HG03521 (cell line): ENCODE results near the gene SIX2.

Experiments
- ATAC-seq: cut with Tn5 transposase; IDR thresholded peaks from one replicate; pipeline ENCODE4 v1.9.1; 2021; ENCODE audit warnings: mild to moderate bottlenecking, moderate library complexity; ENCODE audit not compliant: unreplicated experiment

The SIX2 gene

DNA sequence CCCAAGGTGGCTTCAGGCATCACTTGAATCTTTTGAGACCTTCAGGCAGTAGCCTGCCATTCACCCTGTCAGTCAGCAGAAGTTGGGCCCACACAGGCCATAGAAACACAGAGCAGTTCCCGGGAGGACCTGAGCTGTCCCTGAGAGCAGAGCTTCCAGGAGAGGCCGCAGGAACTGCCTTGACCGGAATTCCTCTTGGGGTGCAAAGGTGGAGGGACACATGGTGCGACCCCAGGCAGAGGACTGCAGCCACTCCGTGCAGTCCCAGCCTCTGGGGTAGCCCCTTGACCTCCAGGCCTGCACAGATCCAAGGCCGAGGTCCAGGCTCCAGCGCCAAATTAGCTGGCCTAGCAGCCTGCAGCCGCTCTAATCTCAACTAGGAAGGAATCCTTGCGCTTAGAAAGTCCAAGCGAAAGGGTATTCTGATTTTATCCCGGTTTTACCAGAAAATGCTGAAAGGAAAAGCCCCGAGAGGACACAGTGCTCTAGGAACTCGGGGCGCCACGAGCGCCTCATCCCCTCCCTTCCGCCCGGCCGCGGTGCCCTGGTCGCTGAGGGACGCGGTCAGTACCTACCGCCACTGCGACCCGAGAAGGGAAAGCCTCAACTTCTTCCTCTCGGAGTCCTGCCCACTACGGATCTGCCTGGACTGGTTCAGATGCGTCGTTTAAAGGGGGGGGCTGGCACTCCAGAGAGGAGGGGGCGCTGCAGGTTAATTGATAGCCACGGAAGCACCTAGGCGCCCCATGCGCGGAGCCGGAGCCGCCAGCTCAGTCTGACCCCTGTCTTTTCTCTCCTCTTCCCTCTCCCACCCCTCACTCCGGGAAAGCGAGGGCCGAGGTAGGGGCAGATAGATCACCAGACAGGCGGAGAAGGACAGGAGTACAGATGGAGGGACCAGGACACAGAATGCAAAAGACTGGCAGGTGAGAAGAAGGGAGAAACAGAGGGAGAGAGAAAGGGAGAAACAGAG, 5.4 kb downstream of the SIX2 start:
- ATAC-seq: no peak

DNA sequence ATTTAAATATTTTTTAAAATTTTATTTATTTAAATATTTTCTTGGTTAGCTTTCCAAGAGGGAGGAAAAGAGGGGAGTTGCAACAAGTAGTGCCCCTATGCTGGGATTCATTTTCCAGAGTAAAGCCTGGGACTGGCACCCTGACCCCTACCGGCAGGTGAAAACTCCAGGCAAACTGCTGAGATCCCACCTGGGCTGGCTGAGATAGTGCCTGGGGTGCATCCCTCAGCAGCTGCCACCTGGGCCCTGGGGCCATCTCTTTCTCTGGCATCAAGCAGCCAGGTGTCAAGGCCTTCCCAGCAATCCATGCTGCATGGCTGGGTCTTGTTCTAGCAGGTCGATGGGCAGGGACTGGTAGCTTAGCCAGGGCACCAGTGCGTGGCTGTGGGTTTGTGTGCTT, 6.6 kb downstream of the SIX2 start:
- ATAC-seq: no peak

DNA sequence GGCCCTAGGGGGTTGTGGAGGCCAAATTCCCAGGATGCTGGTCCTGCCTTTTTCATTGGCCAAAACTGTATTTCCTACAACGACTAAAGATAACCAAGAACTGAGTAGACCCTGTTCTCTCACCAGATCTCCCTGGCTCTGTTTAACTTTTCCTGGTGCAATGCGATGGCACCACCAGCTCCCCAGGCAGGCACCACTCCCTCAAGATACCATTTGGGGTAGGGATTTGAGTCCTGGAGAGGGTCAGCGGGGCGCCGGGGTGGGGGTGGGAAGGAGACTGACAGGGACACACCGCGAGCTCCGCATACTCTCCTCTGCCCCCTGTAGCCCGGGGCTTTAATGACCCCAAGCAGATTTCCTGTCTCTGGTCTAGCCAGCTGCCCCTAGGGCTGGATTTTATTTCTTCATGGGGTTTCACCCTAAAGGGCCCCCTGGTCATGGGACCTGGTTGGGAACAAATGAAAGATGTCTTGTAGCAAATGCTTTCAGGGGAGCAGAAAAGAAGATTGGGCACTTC, 7.3 kb downstream of the SIX2 start:
- ATAC-seq: no peak

DNA sequence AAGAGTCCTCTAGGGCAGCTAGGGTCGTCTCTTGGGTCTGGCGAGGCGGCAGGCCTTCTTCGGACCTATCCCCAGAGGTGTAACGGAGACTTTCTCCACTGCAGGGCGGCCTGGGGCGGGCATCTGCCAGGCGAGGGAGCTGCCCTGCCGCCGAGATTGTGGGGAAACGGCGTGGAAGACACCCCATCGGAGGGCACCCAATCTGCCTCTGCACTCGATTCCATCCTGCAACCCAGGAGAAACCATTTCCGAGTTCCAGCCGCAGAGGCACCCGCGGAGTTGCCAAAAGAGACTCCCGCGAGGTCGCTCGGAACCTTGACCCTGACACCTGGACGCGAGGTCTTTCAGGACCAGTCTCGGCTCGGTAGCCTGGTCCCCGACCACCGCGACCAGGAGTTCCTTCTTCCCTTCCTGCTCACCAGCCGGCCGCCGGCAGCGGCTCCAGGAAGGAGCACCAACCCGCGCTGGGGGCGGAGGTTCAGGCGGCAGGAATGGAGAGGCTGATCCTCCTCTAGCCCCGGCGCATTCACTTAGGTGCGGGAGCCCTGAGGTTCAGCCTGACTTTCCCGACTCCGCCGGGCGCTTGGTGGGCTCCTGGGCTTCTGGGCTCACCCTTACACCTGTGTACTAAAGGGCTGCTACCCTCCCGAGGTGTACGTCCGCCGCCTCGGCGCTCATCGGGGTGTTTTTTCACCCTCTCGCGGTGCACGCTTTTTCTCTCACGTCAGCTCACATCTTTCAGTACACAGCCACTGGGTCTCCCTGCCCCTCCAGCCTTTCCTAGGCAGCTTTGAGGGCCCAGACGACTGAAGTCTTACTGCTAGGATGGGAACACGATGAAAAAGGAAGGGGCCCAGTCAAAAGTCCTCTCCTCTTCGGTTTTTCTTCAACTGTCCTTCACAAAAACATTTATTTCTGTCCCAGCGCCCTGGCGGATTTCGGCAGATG, 8.1 kb downstream of the SIX2 start:
- ATAC-seq: no peak

DNA sequence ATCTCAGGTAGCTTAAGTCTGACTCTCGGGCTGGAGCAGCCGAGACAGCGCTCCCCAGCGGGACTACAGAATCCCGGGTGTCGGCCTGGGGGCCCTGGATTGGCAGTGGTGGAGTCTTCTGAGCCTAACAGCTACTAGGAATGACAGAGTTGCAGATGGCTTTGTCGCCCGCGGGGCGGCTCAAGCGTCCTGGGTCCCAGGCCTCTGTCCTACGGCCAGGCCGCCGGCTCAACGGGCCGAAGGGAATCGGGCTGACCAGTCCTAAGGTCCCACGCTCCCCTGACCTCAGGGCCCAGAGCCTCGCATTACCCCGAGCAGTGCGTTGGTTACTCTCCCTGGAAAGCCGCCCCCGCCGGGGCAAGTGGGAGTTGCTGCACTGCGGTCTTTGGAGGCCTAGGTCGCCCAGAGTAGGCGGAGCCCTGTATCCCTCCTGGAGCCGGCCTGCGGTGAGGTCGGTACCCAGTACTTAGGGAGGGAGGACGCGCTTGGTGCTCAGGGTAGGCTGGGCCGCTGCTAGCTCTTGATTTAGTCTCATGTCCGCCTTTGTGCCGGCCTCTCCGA, 8.8 kb downstream of the SIX2 start:
- no peak for ATAC-seq

DNA sequence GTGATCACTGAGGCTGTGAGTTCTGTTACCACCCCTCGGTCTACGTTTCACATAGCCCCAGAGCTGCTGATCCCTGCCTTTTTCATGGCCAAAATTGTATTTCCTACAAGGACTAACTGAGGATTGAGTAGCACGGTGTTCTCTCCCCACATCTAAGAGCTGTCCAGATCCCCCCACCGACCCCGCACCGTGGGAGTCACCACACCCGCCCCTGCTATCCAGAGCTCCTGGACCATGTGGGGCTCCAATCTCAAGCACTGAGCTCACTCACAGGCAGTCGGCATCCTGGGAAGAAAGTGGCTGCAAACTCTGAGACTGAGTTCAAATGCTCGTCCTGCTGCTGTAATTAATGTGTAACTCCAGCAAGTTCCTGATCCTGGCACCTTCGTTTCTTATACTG, 9.7 kb downstream of the SIX2 start:
- no peak for ATAC-seq

DNA sequence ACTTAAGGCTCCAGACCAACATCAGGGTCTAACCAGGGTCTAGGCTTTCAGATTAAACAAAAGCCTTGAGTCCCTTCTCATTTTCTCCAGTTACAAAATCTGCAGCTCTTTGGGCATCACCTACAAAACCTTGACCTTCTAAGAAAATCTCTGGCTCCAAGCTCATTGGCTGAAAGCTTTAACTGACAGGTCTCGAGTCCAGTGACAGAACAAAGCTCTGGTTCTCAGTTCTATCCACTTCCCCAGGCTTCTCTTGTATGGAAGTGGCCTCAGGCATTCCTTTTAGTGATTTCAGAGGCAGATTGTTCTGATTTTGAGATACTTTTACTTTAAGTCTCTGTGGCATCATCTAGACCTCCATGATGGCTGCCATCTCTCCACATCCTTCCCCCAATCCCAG, 11.3 kb downstream of the SIX2 start:
- no peak for ATAC-seq

DNA sequence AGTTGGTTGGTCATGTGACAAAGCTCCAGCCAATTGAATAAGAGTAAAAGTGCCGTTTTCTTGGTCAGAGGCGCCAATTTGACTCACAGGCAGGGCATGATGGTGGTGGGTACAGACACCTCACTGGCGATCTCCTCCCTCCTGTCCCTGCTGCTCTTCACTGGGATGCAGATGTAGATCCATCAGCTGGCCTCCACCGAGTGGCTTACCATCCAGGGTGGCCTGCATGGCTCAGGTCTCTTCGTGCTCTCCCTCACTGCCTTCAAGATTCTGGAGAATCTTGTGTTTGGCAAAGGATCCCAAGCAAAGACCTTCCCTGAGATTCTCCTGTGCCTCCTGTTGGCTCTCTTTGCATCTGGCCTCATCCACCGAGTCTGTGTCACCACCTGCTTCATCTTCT, 12.9 kb downstream of the SIX2 start:
- no peak for ATAC-seq

DNA sequence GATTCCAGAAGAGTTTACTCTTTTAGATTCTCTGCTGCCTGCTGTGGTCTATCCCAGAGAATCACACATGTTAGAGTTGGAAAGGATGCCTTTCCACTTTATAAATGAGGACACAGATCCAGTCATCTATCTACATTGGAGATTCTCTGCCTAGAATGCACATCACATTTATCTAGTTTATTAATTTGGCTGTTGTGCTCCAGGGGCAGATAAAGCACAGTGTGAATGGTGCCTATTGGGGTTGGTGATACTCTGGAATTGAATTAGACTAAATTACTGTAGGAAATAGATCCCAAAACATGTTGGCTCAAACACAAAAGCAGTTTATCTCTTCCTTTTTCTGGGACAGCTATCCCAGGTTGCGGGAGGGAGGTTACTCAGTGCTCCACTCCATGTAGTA, 14.9 kb downstream of the SIX2 start:
- no peak for ATAC-seq

DNA sequence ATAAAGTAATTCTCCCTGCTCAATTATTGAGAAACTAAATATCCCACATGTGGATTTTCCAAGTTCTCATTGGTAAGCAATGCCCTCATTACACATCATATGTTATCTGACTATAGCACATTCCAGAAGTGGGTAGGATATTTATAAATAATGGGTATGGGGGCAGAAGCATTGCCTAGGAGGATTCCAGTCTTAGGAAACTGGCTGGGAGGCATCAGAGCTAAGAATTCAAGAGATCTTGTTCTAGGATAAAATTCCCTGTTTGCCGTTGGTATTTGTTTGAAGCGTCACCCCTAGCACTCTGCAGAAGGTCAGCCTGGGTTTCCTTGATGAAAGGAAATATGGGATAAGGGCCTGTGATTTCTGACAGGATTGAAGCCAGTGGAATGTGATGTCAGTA, 20.1 kb downstream of the SIX2 start:
- no peak for ATAC-seq

DNA sequence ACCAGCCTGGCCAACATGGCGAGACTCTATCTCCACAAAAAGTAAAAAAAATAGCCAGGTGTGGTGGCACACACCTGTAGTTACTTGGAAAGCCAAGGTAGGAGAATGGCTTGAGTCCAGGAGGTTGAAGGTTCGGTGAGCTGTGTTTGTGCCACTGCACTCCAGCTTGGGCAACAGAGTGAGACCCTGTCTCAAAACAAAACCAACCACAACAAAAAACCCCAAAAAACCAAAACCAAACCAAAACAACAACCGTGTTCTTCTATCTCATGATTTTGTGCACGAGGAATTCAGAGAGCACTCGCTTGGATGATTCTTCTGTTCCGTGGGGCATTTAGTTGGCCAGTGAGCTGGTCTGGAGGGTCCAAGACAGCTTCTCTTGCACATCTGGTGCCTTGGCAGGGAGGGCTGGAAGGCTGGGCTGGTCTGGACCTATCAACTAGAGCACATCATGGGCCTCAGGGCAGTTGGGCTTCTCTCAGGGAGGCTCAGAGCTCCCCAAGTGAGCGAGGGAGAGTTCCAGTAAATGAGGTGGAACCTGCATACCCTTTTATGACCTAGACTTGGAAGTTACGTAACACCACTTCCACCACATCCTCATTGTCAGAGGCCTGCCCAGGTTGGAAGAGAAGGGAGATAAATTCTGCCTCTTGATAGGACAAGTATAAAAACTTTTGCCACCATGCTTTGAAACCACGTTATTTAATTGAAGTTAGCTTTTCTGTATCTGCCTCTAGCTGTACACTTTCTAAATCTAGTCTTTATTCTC, 25.2 kb downstream of the SIX2 start:
- ATAC-seq: no peak

DNA sequence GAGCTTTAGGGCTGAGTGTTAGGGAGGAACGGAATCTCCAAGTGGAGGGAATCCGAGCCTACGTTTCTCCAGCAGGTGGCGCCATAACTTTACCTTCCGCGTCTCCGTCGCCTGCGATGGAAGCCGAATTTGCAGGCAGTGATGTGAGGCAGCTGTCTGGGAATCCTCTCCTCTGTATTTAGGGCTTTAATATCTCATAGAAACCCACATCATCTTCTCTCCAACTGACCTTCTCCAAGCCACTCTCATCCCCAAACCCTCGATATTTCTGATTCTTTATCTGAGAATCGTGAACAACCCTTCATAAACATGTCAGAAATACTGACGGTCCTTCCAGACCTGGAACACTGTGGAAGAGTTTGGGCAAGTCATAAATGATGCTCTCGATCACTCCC, 27.5 kb downstream of the SIX2 start:
- ATAC-seq: no peak

DNA sequence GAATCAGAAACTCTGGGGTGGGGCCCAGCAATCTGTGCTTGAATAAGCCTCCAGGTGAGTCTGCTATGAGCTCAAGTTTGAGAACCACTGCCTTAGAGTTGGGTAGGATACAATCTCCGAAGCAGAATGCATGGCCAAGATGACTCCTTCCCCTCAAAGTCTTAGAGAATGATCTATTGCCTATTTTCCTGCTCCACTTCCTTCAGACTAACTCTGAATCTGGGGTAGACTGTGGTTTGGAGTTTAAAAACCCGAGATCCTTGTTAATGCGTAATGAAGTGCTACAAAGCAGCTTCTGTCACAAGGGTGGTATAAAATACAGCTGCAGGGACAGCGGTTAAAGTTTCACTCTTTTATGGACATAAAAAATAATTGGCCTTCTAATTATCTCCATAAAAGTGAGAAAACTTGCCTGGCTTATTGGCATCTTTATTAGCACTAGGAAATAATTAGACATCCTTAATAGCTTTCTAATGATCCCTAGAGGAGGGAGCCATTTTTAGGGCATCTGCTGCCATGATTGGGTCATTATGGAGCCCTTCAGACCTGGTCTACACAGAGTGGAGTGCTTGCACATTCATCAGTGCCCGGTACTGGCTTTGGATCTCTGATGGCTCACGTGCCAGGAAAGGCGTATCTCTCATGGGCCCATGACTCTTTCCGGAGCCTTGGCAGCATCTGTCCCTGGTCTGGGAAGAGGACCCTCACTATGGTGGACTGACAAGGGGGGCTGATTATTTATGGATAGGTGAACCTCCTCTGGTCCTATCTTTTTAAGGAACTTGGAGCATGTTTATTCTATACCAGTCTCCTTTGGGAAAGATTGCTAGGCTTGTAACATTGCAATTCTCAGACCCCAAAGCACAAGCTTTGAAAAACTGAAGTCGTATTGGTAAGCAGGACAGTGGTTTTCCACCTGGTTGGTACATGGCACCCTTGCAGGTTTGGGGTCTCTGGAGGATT, 28.2 kb downstream of the SIX2 start:
- no peak for ATAC-seq

DNA sequence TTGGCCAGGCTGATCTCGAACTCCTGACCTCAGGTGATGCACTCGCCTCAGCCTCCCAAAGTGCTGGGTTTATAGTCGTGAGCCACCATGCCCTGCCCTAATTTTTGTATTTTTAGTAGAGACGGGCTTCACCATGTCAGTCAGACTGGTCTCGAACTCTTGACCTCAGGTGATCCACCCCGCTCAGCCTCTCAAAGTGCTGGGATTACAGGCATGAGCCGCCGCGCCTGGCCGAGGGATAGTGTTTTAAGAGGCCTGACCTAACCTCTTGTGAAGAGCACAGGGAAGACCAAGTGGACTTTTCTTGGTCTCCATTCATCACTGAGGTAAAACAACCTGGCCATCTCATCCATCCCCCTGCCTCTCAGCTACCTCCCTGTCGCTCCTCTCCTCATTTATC, 29.7 kb downstream of the SIX2 start:
- no peak for ATAC-seq

DNA sequence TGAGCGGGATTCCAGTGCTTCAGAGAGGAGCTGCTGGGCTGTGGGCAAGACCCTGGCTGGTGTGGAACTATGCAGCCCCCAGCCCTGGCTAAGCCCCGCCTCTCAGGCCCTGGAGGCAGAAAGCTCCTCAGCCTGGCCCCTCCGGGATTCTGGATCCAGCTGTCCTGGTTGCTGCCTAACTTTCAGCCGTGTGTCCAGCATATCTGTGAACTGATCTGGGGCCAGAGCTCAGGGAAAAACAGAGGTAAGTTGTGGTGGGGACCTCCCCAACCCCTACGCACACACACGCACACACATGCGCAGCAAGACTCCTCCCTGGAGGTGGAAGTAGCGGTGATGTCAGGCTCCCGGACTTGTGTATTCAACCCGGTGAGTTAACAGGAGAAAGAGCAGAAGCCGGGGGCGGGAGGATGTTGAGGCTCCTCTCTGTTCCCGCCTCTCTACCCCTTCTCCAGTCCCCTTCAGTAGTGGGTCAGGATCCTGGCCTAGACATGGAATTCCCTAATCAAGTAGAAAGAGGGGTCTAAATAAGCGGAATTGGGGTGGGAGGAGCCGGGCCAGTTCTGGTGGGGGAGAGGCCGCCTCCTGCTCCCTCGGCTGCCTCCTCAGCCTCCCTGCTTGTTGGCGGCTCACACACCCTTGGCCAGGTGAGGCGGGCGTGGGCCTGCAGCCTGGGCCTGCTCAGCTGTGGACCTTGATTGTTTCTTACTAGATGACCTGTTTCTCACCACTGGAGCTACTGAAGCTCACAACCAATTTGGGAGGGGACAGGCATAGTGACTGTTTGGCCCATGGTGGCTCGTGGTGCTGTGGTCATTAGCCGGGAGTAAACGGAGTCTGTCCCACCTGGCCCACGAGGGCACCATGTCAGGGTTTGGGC, 33.4 kb downstream of the SIX2 start:
- ATAC-seq: no peak

DNA sequence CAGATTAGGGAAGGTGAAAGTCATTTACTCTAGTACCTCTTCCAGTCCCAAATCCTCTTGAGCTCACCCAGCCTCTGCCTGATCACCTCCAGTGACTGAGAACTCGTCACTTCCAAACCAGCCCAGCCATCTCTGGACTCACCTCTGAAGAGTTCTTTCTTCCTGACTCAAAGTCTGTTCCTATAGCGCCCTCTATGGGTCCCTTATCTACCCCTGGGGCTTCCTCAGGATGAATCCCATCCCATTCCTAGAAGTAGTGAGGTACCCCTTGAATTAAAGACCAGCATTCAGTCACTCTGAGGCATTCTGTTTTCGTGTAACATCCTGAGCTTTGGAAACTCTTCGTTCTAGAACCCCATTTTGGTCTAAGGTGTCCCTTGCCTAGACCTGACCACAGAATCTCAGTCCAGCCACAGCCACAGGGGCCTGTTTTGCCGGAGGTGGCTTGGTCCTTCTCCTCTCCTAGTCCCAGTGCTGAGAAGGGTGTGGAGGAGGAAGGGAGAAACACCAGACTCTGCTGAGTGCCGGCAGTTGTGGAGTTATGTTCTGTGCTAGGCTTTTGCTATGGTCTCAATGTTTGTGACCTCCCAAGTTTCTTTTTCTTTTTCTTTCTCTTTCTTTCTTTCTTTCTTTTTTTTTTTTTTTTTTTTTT, 35.1 kb downstream of the SIX2 start:
- ATAC-seq: no peak

DNA sequence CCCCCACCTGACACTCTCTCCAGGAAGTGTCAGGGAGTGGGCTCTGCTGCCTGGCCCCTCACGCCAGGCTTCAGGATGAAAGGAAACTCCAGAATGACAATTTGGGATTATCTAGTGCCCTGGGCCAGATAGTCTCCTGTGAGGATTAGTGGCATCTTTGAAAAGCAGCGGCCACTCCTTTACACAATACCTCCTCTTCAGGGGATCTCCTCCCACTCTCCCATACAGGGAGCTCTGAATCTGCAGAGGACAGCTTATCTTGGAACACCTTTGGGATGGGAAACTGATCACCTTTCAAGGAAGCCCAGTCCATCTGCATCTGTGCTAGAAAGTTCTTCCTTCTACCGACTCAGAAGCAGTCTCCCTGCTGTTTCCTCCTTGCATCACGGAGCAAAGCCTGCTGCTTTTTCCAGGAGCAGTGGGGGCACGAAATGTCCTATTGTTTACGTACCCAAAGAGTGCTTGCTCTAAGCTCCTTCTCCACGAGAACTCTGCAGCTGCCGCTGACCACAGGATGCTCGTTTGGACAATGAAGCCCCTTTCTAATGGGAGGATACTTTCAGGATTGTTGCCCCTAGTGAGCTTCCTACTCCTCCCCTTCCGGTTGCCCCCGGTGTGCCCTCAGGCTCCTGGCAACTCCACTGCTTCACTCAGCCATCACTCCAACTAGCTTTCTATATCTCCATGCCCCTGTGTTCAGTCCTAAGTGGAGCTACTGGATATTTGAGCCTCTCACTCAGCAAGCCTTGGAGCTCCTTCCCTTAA, 36.3 kb downstream of the SIX2 start:
- ATAC-seq: no peak
